Psoas muscle (tissue), 8 donors: Measurements from ENCODE around the gene ASTN1. TPM values are rescaled to one million over a fixed set of nuclear protein-coding genes. Genes with fewer than 3 reads are reported as not detected.

Source experiments
- ATAC-seq, 4 donors: fragments of 200-7000 bp; cut with Tn5 transposase; one replicate each; pipeline ENCODE4 v1.9.1; 2020; ENCODE audit warnings: moderate library complexity in 3 of 4, mild to moderate bottlenecking in 2 of 4
- DNase-seq, 2 donors: peaks; one replicate each; pipeline ENCODE4 v3.0.0-alpha.2; 2020
- H3K27ac ChIP-seq: fragments of 200-600 bp; one replicate; pipeline ENCODE4 v1.8.0; 2022
- H3K27me3 ChIP-seq, 3 donors: fragments of 200-600 bp in 1 of 3; one replicate each; pipeline versions ENCODE4 v1.6.1 to v1.8.0; 2013 to 2022; ENCODE audit warnings: low read length in 2 of 3, mild to moderate bottlenecking in 2 of 3, moderate library complexity in 1 of 3; ENCODE audit not compliant: insufficient read depth in 3 of 3
- H3K36me3 ChIP-seq, 2 donors: fragments of 200-600 bp in 1 of 2; one replicate each; pipeline versions ENCODE4 v1.6.1 to v1.8.0; 2013 to 2022; ENCODE audit warnings: low read depth in 1 of 2, mild to moderate bottlenecking in 1 of 2, moderate library complexity in 1 of 2; ENCODE audit not compliant: insufficient read depth in 1 of 2
- H3K4me1 ChIP-seq: fragments of 200-600 bp; one replicate; pipeline ENCODE4 v1.8.0; 2022
- H3K4me3 ChIP-seq: fragments of 200-600 bp; one replicate; pipeline ENCODE4 v1.8.0; 2022; ENCODE audit warnings: mild to moderate bottlenecking
- H3K9me3 ChIP-seq: fragments of 200-600 bp; one replicate; pipeline ENCODE4 v1.8.0; 2022
- WGBS, 3 donors: extraction: QIAGEN DNeasy Blood & Tissue Kit; methylation state at CpG; one replicate each; pipeline versions ENCODE4 v1.1.6 to v1.1.7; 2013; 5-methylcytosine and 5-hydroxymethylcytosine counted together
- intact Hi-C, 2 donors: fragments of 100-400 bp; cut with DNase I; formaldehyde crosslinking; loops; one replicate each; pipeline versions ENCODE4 v1.11.0 to v1.14.2; 2022
- polyA plus RNA-seq, 3 donors: library from polyadenylated mRNA; stranded (reverse); fragments of 200-250 nt; gene quantifications; one replicate each; pipeline ENCODE4 v1.2.3, GENCODE V29; 2013
- total RNA-seq, 4 donors: library from RNA; stranded (reverse); fragmentation: NEBNext Ultra II Directional in 2 of 4; extraction: Animal tissue kit (Norgen Biotek cat#: 25700) in 2 of 4; gene quantifications; one replicate each; pipeline versions ENCODE4 v1.2.1 to v1.2.4, GENCODE V29; 2021 to 2023
- TF ChIP-seq, protein P1 (sequence below): fragments of 200-600 bp; IDR thresholded peaks from one replicate; pipeline ENCODE4 v1.8.0; 2022; ENCODE audit warnings: antibody characterized with exemption
- donor health status: healthy with polysubstance abuse.
- donor health status: DM: no; HTN: no; CAD: no; lungs with moderate emphysema.
- donor health status: Bipolar disorder and iron deficiency.
- donor health status: healthy.
- donor health status: DM: yes; HTN: yes; CAD: no.
- donor health status: DM: no; HTN: no; CAD: no.
- donor health status: DM: no; HTN: no; CAD: no.
- donor health status: DM: yes; HTN: yes; CAD: no.

Gene ASTN1
- total and polyA plus RNA-seq, 7 donors, result 0.03 to 0.51 (median 0.11) TPM; not detected in 1

GRCh38 chr1:176888471-176889032 lies 276.0 kb downstream of the ASTN1 start:
- no peaks in the 10 kb centered on the region for H3K27me3 ChIP-seq
- H3K27ac ChIP-seq, result no peak overlapping the region
- intact Hi-C loops, result loop anchor here in 1 of 2 donors (10.0 kb wide), 1 partner anchor 514 kb away; no protein-coding TSS in a partner anchor
- H3K4me1 ChIP-seq, result no peaks in the 10 kb centered on the region
- H3K4me3 ChIP-seq, result no peak overlapping the region
- no peaks in the 10 kb centered on the region for H3K9me3 ChIP-seq
- DNase-seq (no peak), ATAC-seq (no peak)
- H3K36me3 ChIP-seq, result no peaks in the 10 kb centered on the region
- TF ChIP-seq, protein P1, sequence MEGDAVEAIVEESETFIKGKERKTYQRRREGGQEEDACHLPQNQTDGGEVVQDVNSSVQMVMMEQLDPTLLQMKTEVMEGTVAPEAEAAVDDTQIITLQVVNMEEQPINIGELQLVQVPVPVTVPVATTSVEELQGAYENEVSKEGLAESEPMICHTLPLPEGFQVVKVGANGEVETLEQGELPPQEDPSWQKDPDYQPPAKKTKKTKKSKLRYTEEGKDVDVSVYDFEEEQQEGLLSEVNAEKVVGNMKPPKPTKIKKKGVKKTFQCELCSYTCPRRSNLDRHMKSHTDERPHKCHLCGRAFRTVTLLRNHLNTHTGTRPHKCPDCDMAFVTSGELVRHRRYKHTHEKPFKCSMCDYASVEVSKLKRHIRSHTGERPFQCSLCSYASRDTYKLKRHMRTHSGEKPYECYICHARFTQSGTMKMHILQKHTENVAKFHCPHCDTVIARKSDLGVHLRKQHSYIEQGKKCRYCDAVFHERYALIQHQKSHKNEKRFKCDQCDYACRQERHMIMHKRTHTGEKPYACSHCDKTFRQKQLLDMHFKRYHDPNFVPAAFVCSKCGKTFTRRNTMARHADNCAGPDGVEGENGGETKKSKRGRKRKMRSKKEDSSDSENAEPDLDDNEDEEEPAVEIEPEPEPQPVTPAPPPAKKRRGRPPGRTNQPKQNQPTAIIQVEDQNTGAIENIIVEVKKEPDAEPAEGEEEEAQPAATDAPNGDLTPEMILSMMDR, result no peak
- WGBS, 3 donors, result 80 to 88% (median 84%) methylated on average over 3 of the region's 3 CpGs

GRCh38 chr1:176885751-176886150 lies 278.8 kb downstream of the ASTN1 start:
- no peak for DNase-seq
- 63 to 85% (median 81%) methylated on average over 2 of the region's 2 CpGs for WGBS, 3 donors
- no peaks in the 10 kb centered on the region for H3K36me3 ChIP-seq
- TF ChIP-seq, protein P1, result no peak
- no peaks in the 10 kb centered on the region for H3K4me1 ChIP-seq
- intact Hi-C loops, result loop anchor here in 1 of 2 donors (10.0 kb wide), 1 partner anchor 511 kb away; no protein-coding TSS in a partner anchor
- ATAC-seq, result no peak
- H3K4me3 ChIP-seq, result no peak overlapping the region
- H3K27ac ChIP-seq, result no peak overlapping the region
- H3K27me3 ChIP-seq, result no peaks in the 10 kb centered on the region
- H3K9me3 ChIP-seq, result no peaks in the 10 kb centered on the region

- no peak overlapping the region for H3K27ac ChIP-seq
- ATAC-seq, result no peak
- TF ChIP-seq, protein P1, result no peak
Measured at GRCh38 chr1:176885341-176885740, 279.2 kb downstream of the ASTN1 start.

DNA sequence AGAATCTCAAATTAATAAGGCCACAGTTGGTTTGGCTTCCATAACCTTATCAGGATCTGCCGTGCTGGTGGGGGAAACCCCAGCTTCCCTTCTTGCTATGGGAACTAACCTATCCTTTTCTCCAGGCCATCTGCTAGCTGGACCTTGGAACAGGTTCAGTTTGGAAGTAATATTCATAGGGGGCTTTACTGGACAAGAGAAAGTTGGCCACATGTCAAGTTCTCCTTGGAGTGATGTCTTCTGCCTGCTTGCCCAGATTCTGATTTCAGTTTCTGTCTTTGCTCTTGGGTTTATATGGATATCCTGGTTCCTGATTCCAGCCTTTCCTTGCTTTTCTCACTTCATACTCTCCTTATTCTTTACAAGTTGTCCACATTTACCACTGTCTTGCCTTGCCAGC lies 279.6 kb downstream of the ASTN1 start:
- intact Hi-C loops, result loop anchor here in 1 of 2 donors (10.0 kb wide), 1 partner anchor 510 kb away; no protein-coding TSS in a partner anchor
- no peaks in the 10 kb centered on the region for H3K4me1 ChIP-seq
- H3K4me3 ChIP-seq, result no peak overlapping the region
- H3K9me3 ChIP-seq, result no peaks in the 10 kb centered on the region
- H3K36me3 ChIP-seq, result no peaks in the 10 kb centered on the region
- H3K27ac ChIP-seq, result no peak overlapping the region
- no peak for ATAC-seq
- H3K27me3 ChIP-seq, result no peaks in the 10 kb centered on the region
- DNase-seq, result no peak
- TF ChIP-seq, protein P1, result no peak
- 35 to 36% (median 36%) methylated on average over 1 of the region's 1 CpG for WGBS, 3 donors

More at GRCh38 chr1:176885341-176885740, 279.2 kb downstream of the ASTN1 start:
- Histone ChIP-seq H3K27me3 (no peaks in the 10 kb centered on the region), H3K36me3 (no peaks in the 10 kb centered on the region), H3K4me3 (no peak overlapping the region), H3K4me1 (no peaks in the 10 kb centered on the region), H3K9me3 (no peaks in the 10 kb centered on the region)
- intact Hi-C loops, result loop anchor here in 1 of 2 donors (10.0 kb wide), 1 partner anchor 511 kb away; no protein-coding TSS in a partner anchor
- no peak for DNase-seq
- 58 to 76% (median 66%) methylated on average over 3 of the region's 3 CpGs for WGBS, 3 donors
